DMS114 treated with DMSO at 0.1 percent for 48 hours (cell line): ENCODE results near the gene WDR90.

Experiments used
- DNase-seq: peaks from one replicate; lab custom pipeline; 2025; ENCODE audit not compliant: unreplicated experiment; lab: John Stamatoyannopoulos, UW

The WDR90 gene

DNA sequence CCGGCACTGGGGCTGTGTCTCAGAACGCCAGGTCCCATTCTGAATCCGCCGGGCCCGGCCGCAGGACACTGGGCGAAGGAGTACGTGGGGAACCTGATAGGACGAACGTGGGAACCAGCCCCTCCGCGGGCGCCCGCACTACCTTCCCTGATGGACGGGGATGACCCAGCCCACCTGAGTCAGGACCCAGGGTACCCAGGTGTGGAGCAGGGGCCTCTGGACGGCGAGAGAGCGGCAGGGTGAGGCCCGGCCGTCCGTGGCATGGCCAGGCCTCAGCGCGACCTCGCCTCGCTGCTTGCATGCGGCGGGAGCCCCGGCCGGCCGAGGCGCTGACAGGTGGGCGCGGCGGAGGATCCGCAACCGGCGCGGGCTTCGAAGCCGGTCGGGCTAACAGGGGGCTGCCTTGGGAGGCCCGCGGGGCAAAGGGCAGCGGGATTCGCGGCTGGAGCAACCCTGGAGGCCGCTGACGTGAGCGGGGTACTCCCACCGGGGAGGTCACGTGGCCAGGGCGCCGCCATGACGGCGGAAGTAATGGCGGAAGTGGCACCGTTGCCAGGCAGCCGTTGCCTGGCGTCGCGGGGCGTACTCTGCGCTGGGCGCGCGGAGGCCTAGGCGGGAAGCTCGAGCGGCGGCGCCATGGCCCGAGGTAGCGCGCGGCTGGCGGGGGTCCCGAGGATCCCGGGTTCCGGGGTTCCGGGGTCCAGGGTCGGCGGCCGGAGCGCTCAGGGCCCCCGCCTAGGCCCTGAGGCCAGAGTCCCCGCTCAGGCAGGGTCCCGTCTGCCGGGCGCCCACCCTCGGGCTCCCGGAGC lies at the start of gene WDR90:
Gene WDR90 (plus strand): TSS at position 585 of the 809 bp plus-strand sequence. CDS start 52 bp downstream, at position 637.
- DNase-seq: peak; percentile 50

DNA sequence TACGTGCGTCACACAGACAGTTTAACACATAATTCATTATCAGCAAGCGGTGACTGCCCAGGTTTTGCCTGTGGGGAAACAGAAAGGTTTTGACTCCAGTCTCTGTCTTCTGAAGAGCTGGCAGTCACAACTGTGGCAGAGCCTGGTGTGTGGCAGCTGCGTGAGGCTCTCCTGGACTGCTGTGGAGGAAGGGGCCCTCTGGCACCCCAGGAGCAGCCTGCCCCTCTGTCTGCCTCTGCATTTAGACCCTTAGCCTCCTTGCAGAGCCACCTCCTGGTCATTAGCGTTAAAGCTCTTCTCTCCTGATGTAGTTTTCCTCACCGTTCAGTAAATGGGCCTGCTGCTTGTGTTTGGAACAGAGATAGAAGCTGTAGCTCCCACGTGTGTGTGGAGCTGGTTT lies 48.4 kb upstream of the WDR90 start:
- DNase-seq: no peak

DNA sequence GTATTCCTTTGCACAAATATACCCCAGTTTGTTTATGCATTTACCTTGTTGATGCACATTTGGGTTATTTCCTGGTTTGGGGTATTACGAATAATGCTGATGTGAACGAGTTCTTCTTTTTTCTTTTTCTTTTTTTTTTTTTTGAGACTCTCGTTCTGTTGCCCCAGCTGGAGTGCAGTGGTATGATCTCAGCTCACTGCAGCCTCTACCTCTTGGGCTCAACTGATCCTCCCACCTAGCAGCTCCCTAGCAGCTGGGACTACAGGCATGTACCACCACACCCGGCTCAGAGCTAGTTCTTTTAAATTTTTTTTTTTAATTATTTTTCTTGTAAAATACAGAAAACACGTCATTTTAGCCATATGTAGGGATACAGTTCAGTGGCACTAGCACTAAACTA lies 45.2 kb upstream of the WDR90 start:
- no peak for DNase-seq

DNA sequence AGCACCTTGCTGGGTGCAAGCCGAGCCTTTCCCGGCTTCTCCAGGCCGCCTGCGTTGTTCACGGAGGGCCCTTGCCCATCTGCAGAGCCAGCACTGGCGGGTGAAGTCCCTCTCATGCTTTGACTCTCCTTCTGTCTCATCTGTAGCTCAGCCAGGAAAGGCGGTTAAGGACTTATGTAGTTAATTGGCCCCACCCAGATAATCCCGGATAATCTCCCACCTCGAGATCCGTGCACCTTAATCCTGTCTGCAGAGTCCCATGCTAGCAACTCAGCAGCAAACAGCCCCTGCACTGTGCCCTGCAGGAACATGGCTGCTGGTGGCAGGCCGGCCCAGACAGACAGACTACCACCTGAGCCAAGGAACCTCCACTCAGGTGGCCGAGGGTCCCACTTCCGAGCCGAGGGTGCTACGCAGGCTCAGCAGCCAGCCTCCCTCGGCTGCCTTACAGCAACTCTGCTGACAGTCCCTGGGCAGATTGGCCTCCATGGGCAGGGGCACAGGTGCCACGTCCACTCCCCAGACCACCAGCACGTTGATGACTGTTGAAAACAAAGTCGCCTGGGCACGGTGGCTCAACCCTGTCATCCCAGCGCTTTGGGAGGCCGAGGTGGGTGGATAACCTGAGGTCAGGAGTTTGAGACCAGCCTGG lies 42.4 kb upstream of the WDR90 start:
- no peak for DNase-seq

DNA sequence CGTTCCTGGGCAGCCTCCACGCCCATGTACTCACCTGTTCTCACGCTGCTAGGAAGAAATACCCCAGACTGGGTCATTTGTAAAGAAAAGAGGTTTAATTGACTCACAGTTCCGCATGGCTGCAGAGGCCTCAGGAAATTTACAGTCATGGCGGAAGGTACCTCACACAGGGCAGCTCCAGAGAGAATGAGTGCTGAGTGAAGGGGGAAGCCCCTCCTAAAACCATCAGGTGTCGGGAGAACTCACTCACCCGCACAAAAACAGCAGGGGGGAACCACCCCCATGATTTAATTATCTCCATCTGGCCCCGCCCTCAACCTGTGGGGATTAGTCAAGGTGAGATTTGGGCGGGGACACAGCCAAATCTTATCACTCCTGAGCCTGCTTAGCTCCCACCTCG lies 41.1 kb upstream of the WDR90 start:
- DNase-seq: no peak

DNA sequence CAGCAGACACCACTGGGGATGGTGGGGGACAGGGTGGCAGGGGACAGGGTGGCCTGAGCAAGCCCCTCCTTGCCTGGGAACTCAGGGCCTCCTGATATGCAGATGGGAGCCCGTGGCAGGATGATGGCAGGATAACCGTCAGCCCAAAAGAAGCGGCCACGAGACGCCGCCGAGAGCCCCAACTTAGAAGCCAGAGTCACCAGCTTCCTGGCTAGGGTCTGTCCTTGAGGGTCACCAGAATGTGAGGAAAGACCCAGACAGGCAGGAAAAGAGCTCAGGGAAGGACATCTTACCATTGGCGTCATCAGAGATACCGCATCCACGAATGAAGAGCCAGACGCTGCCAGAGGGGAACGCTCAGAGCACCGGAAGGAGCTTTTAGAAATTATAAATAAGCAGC lies 39.8 kb upstream of the WDR90 start:
- DNase-seq: no peak

DNA sequence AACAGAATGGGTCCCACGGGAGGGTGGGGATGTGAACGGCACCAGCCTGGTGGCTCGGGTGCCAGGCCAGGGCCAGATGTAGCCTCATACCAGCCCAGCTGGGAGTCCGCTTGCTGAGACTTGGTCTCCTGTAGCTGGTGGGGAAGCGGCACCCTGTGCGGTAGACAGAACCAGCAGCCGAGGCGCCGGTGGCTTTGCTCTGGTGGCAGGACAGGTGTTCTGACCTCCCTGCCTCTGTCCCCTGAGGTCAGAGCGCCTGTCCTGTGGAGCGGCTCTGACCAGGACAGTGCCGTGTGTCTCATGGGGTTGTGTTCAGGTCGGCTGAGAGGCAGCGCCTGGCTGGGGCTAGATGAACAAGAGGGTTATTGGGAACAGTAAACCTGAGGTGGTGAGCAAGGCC lies 39.2 kb upstream of the WDR90 start:
- no peak for DNase-seq

DNA sequence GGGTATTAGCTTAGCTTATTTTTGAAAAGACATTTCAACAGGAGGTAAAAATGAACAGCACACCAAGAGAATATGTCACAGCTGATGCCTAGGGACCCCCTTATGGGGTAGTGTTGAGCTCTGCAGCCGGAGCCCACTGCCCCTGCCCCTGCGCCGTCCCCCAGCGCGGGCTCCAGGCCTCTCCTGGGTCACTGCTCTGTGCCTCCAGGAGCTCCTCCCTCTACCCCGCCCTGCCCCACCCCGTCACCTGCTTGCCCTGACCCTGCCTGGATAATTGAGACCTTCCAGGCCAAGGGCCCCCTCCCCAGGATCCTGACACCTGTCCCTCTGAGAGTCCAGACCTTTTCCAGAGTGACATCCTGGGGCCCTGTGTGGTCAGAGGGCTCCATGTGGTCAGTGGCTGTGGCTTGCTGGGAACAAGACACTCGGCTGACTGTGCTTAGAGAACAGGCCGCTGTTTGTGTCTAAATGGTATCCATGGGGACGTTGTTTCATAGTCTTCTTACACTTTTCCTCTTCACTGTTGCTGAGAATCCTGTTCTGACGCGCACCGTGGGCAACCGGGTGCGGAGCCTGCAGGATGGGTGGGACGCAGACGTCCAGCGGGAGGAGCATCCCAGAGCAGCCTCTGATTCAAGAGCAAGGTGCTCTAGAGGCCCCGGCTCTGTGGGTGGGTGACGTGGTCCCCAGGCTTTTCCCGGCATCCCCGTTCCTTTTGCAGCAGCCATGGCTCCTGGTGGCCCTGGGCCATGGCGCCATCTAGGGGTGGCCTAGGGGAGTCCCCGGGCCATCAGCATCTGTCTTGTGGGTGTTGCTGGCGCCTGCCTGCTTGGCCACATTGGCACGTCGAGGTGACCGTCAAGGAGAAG lies 38.4 kb upstream of the WDR90 start:
- no peak for DNase-seq

DNA sequence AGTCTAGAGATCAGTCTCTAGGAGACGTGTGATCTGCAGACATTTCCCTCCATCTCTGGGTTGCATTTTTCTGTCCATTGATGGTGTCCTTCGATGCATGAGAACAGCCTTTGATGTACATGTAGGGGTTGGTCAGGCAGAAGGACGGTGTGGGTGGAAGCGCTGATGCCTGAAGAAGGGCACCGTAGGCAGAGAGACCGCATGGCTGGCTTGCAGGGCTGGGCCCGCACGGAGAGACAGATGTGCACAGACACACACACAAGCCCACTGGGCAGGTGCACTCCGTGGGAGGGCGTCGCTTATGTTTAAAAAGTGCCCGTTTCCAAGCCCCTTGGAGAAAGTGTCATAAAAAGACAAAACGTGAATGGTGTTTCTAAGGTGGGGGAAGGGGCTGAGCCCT lies 34.0 kb upstream of the WDR90 start:
- DNase-seq: no peak

DNA sequence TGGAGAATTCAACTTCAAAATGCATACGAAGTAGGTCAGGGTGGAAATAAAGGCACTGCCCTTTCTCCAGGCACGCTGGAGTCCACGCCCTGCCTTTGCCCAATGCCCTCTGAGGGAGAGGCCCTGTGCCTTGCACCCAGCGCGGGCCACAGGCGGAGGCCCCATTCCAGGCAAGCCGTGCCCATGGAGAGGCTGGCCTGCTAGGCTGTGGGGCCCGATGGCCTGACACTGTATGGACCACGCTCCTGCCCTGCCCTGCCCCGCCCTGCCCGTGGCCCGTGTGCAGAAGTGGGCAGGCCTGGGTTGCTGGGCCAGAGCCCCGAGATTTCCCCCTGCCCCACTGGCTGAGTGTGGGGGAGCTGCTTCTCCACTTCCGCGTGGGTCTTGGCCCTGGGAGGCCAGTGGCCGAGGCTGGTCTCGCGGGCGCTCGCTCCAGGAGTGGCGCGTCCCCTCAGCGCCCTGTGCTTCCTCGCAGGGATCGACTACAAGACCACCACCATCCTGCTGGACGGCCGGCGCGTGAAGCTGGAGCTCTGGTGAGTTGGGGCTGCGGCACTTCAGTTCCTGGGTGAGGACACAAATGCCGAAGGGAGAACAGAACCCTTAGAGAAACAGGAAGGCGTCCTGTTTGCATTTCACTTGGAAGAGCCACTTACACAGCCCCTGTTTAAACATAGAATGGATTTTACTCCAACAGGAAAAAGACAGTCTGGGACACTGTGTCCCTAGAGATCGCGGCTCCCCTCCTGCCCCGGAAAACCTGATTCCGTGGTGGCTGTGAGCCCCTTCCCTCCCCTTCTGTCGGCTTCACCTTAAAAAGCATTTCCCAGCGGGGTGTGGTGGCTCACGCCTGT lies 32.2 kb upstream of the WDR90 start:
- DNase-seq: no peak

DNA sequence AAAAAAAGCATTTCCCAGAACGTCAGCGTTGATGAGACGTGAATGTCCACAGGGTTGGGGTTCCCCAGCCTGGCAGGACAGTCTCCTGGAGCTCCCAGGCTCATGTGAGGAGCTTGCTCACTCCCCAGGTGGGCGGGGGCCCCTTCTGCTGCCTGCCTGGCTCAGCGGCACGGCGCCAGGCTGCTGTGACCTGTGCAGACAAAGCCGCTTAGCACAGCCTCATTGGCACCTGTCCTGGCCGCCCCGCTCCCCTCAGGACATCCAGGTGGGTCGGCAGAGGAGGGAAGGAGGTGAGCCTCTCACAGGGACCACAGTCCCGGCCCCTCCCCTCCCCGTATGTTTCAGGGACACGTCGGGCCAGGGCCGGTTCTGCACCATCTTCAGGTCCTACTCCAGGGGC lies 31.3 kb upstream of the WDR90 start:
- no peak for DNase-seq

DNA sequence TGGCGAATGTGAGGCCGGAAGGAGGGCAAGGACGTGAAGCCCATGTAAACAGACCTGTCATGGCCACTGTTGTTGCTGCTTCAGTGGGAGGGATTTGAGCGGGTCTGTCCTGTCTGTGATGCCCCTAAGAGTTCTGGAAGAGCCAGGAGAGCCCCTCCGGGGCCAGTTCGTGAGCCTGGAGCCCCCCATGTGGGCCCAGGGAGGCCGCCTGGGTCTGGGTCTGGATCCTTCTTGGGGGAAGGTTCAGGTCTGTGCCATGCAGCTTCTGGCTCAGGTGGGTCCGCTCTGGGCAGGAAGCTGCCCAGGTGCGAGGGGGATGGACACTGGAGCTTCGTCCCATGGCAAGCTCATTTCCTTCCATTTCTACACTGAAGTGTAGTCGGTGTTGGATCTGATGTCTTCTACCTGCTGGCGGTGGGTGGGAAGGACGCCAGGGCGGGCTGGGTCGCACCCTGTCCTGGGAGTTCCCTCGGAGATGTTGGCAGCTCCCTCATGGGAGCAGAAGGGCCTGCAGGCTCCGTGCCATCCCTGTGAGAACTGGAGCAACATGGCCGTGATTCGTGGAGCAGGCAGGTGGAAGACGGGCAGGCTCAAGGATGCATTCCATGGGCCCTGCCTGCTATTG lies 29.6 kb upstream of the WDR90 start:
- DNase-seq: no peak

DNA sequence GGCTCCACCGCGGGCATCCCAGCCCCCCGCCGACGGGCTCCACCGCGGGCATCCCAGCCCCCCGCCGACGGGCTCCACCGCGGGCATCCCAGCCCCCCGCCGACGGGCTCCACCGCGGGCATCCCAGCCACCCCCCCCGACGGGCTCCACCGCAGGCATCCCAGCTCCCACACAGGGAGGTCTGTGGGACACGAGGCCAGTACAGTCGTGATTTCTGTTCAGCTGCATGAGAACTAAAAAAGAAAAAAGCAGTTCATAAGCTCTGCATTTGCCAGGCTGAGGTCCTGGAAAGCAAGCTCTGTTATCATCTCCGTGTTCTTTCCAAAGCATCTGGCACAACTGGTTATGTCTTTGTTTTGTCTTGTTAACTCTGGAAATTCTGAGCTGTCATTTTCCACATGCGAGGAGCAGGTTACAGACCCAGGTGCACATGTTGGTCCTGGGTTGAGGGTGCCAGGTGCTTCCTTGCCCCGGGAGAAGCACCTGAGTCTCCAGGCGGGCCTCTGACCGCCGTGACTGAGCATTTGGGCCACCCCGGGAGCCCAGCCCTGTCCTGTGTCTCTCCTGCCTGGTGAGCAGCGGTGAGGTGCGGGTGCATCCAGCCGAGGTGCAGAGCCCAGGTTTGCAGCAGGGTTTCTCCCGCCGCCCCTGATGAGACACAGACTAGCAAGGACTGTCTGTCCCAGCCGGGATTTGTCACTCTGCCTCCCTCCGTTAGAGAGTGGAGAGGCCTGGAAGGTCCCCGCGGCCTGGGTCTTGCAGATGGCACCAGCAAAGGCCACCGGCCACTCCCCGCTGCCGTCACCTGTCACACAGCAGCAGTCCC lies 28.3 kb upstream of the WDR90 start:
- no peak for DNase-seq

DNA sequence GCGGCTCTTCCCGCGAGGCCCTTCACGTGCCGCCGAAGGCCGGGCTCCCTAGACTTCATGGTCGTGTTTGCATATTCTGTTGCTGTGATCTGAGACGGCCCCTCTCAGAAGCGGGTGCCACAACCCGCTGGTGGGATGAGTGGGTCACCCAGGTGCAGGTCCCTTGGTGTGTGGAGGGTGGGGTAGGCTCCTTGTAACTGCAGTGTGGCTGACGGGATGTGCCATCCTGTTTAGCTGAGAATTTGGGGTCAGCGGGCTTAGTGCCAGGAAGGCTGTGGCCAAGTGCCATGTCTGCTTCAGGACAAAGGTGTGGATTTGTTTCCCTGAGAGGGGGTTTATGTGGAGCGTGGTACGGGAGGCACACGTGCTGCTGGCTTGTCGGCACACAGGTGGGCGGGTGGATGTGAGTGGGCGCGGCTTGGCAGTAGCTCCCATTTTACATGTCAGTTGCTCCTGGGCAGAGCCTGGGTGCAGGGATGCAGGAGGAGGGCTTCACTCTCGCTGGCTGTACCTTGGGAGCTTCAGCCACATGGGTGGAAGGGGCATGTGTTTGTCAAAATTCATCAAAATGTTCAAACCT lies 27.5 kb upstream of the WDR90 start:
- no peak for DNase-seq

DNA sequence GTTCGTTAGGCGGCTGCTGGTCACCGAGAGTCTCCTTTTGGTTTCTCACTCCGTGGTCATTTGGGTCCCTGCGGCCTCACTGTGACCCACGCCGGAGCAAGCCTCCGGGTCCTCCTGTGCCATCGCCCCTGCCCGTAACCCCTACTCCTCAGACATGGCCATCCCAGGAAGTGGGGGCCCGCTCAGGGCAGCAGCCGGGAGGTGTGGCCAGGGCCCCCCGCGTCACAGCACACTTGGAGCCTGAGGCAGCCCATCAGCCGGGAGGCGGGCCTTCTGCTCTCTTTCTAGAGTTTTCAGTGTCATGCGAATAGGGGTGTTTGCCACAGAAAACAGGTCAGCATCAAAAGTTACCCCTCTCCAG lies 26.3 kb upstream of the WDR90 start:
- no peak for DNase-seq

DNA sequence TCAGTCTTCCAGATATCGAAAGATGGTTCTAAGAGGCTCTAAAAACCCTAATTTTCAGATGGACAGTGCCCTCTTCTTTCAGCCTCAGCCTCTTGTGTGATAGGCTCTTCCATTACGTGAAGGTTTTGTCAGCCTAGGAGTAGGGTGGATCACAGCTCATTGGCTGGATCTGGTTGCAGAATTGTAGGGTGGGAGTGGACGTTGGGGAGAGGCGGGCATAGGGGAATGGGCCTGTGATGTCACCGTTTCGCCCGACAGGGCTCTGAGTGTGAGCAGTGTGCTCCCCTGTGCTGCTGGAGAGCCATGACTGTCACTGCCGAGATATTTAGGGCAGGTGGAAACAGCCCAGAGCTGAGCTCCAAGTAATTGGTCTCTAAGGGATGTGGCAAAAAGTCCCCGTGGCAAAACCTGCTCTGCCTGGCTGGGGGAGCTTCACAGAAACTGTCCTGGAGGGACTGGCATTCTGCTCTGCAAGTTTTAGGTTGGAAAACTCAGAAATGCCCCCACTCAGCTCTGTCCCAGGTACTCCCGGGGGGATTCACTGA lies 24.6 kb upstream of the WDR90 start:
- no peak for DNase-seq

DNA sequence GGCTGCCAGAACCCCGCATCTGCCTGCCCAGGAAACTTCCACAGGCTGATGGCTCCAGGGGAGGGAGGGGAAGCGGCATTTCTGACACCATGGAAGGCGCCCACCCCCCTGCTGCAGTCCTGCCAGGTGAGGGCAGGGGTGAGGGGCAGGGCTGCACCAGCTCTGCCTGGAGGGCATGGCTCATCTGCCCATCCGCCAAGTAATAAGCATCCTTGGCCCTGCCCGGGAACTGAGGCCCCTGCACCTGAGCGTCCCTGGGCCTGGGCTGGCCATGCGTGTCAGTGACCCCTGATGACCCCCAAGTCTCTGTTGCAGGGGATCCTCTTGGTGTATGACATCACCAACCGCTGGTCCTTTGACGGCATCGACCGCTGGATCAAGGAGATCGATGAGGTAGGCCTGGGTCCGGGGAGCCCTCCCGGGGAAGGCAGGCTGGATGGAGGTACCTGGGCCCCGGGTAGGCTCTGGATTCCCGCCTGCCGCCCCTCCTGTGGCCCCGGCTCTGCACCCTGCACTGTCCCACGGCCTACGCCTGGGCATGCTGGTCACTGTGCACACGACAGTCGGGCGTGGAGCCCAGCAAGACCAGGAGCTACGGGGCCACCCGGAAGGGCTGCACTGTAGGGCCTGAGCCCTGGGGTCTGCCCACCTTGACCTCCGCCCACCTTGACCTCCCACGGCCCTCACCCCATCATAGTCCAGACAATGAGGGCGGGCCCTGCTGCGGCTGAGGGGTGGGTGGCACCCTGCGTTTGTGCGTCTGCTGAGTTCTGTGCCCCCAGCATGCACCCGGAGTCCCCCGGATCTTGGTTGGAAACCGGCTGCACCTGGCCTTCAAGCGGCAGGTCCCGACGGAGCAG lies 23.8 kb upstream of the WDR90 start:
- no peak for DNase-seq
